GM12875 (cell line): Measurements from ENCODE around the gene OVAAL.

Experiments
- H3K4me3 ChIP-seq: one replicate; pipeline ENCODE4 v1.5.1; 2011; ENCODE audit warnings: low read depth, low read length, control low read depth
- CTCF ChIP-seq: IDR thresholded peaks from 2 replicates; pipeline ENCODE4 v1.5.1; 2011; ENCODE audit warnings: low read depth, mild to moderate bottlenecking, control low read depth, inconsistent platforms, low read length, moderate library complexity, borderline replicate concordance; ENCODE audit not compliant: insufficient read depth

OVAAL gene

GRCh38 chr1:180571832-180572636 lies 13.3 kb downstream of the OVAAL start:
- no peak overlapping the region for H3K4me3 ChIP-seq
- no peak for TF ChIP-seq CTCF

DNA sequence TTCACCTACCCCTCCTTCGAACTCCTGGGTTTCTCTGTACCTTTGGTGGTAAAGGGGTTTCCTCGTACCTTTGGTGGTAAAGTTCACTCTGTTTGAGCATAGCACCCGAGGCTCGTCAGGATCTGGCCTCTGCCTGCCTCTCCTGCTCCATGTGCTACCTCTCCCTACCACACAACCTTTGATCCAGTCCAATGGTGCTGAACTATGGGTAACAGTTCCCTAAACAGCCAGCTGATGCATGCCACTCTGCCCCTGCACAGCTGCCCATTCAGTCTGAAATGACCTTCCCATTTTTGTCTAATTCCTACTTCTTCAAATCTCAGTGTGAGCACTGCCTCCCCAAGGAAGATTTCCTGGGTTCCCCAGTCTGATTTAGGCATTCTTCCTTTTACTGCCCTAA lies 14.0 kb downstream of the OVAAL start:
- no peak for TF ChIP-seq CTCF
- H3K4me3 ChIP-seq = no peak overlapping the region

DNA sequence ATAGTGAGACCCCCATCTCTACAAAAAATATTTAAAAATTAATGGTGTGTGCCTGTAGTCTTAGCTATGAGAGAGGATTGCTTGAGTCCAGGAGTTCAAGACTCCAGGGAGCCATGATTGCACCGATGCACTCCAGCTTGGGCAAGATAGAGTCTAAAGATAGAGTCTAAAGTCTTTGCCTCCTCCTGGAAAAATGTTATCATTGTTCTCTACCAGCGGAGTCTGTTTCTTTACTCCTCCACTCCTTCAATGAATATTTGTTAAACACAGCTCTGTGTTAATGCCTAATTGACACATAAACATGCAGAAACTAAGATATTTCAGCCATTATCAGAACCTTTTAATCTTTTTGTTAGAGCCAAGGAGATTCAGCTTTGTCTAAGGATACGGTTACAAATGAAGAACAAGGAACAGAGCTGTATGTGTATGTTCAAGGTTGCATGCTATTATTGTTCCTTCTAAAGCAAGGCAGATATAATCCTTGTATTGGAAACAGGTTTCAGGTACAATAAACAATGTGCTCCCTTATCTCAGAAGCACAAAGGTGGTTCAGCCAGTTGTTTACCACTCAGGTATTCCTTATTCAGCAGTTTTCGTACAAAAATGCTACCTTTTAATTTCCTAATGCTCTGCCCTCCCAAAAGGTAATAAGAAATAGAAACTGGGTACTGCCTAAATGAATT lies 15.4 kb downstream of the OVAAL start:
- TF ChIP-seq CTCF = no peak
- no peak overlapping the region for H3K4me3 ChIP-seq

GRCh38 chr1:180577361-180577760 lies 18.6 kb downstream of the OVAAL start:
- H3K4me3 ChIP-seq = no peak overlapping the region
- no peak for TF ChIP-seq CTCF

DNA sequence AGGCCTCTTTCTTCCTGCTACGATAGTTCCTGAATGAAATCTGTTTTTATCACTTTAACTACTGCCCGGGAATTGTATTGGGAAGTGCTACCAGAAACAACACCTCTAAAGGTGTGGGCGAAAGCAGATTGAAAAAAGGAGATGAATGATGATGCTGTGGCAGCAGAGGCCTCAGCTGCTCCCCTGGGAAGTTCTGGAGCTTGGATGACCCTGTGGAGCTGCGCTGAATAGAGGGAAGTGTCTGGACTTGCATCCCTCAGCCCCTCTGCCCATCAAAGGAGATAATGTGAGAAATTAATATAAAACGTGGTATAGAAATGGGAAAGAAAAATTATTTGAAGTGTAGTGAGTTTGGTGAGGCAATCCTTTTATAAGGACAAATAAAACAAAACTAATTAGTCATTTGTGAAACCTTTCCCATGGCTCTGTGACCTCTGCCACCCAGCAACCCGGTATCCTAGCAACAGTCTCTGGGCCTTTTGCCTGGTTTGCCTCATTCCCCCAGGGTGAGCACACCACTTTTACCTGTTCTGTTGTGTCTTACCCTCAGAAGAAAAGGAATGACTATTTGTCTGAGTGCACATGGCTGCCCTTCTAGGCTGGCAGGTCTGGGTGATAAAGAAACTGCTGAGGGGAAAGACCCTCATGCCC lies 21.3 kb downstream of the OVAAL start:
- no peak overlapping the region for H3K4me3 ChIP-seq
- no peak for TF ChIP-seq CTCF

- TF ChIP-seq CTCF = no peak
- no peak overlapping the region for H3K4me3 ChIP-seq
Measured at GRCh38 chr1:180581635-180582039, 22.9 kb downstream of the OVAAL start.
